H9 (cell line): ENCODE data around the gene FHIT. TPM values are rescaled to one million over a fixed set of nuclear protein-coding genes. Genes with fewer than 3 reads are reported as not detected.

Source experiments
- DNase-seq: peaks from one replicate; pipeline ENCODE4 v3.0.0-alpha.2; 2017
- H2AFZ ChIP-seq: one replicate; pipeline ENCODE4 v1.6.1; 2013; ENCODE audit warnings: mild to moderate bottlenecking, low read length, control low read depth, moderate library complexity
- H2AK5ac ChIP-seq: 2 replicates; pipeline ENCODE4 v1.6.1; 2013; ENCODE audit warnings: low read length, control low read depth, mixed read lengths; ENCODE audit not compliant: insufficient read length
- H2BK120ac ChIP-seq: one replicate; pipeline ENCODE4 v1.6.1; 2013; ENCODE audit warnings: low read depth, mild to moderate bottlenecking, low read length, control low read depth, inconsistent platforms; ENCODE audit not compliant: poor library complexity, severe bottlenecking
- H2BK12ac ChIP-seq: 2 replicates; pipeline ENCODE4 v1.6.1; 2013; ENCODE audit warnings: low read length, control low read depth, mixed read lengths, low read depth; ENCODE audit not compliant: insufficient read length
- H2BK15ac ChIP-seq: 2 replicates; pipeline ENCODE4 v1.6.1; 2013; ENCODE audit warnings: low read depth, low read length, control low read depth
- H2BK20ac ChIP-seq: one replicate; pipeline ENCODE4 v1.6.1; 2013; ENCODE audit warnings: low read depth, mild to moderate bottlenecking, low read length, control low read depth, inconsistent platforms; ENCODE audit not compliant: poor library complexity, severe bottlenecking
- H2BK5ac ChIP-seq: 2 replicates; pipeline ENCODE4 v1.6.1; 2013; ENCODE audit warnings: low read length, control low read depth, mixed read lengths; ENCODE audit not compliant: insufficient read length
- H3K14ac ChIP-seq: 2 replicates; pipeline ENCODE4 v1.6.1; 2013; ENCODE audit warnings: low read length, control low read depth; ENCODE audit not compliant: insufficient read depth
- H3K18ac ChIP-seq: 2 replicates; pipeline ENCODE4 v1.6.1; 2013; ENCODE audit warnings: low read depth, mild to moderate bottlenecking, mixed read lengths, low read length, control low read depth; ENCODE audit not compliant: insufficient read length
- H3K23ac ChIP-seq: 2 replicates; pipeline ENCODE4 v1.6.1; 2013; ENCODE audit warnings: low read length, control low read depth, mixed read lengths, low read depth; ENCODE audit not compliant: insufficient read length
- H3K23me2 ChIP-seq: 2 replicates; pipeline ENCODE4 v1.6.1; 2013; ENCODE audit warnings: low read depth, mild to moderate bottlenecking, mixed read lengths, low read length, control low read depth; ENCODE audit not compliant: insufficient read length, poor library complexity, severe bottlenecking
- H3K27ac ChIP-seq: 2 replicates; pipeline ENCODE4 v1.5.1; 2013; ENCODE audit warnings: low read length, control low read depth, mixed read lengths, low read depth; ENCODE audit not compliant: insufficient read length
- H3K27me3 ChIP-seq: 2 replicates; pipeline ENCODE4 v1.6.1; 2013; ENCODE audit warnings: low read length, control low read depth, inconsistent platforms; ENCODE audit not compliant: insufficient read depth
- H3K4ac ChIP-seq: 2 replicates; pipeline ENCODE4 v1.6.1; 2013; ENCODE audit warnings: low read depth, mild to moderate bottlenecking, control low read depth, inconsistent platforms, low read length, moderate library complexity
- H3K4me1 ChIP-seq: 2 replicates; pipeline ENCODE4 v1.6.1; 2013; ENCODE audit warnings: low read length, control low read depth, inconsistent platforms; ENCODE audit not compliant: insufficient read depth
- H3K4me2 ChIP-seq: 2 replicates; pipeline ENCODE4 v1.6.1; 2013; ENCODE audit warnings: low read length, control low read depth, mixed read lengths; ENCODE audit not compliant: insufficient read length, insufficient read depth
- H3K56ac ChIP-seq: 2 replicates; pipeline ENCODE4 v1.6.1; 2013; ENCODE audit warnings: low read depth, mild to moderate bottlenecking, mixed read lengths, low read length, control low read depth; ENCODE audit not compliant: insufficient read length
- H3K79me1 ChIP-seq: 2 replicates; pipeline ENCODE4 v1.6.1; 2013; ENCODE audit warnings: low read depth, mild to moderate bottlenecking, moderate library complexity, low read length, control low read depth, inconsistent platforms; ENCODE audit not compliant: insufficient read depth, poor library complexity, severe bottlenecking
- H3K79me2 ChIP-seq: 2 replicates; pipeline ENCODE4 v1.6.1; 2013; ENCODE audit warnings: low read length, control low read depth, inconsistent platforms; ENCODE audit not compliant: insufficient read depth
- H3K9ac ChIP-seq: 2 replicates; pipeline ENCODE4 v1.6.1; 2013; ENCODE audit warnings: low read length, control low read depth, mixed read lengths; ENCODE audit not compliant: insufficient read length; ENCODE audit errors: extremely low read depth
- H3K9me3 ChIP-seq: one replicate; pipeline ENCODE4 v1.6.1; 2013; ENCODE audit warnings: low read depth, low read length, inconsistent platforms; ENCODE audit not compliant: control insufficient read depth
- H3T11ph ChIP-seq: one replicate; pipeline ENCODE4 v1.6.1; 2013; ENCODE audit warnings: mild to moderate bottlenecking, low read length, control low read depth, inconsistent platforms
- H4K20me1 ChIP-seq: one replicate; pipeline ENCODE4 v1.6.1; 2013; ENCODE audit not compliant: control insufficient read depth, insufficient read length, insufficient read depth
- H4K5ac ChIP-seq: 2 replicates; pipeline ENCODE4 v1.6.1; 2013; ENCODE audit warnings: low read depth, mild to moderate bottlenecking, mixed read lengths, low read length, control low read depth; ENCODE audit not compliant: insufficient read length
- H4K8ac ChIP-seq: replicated peaks from 2 replicates; pipeline ENCODE4 v1.6.1; 2013; ENCODE audit warnings: low read length, control low read depth, mixed read lengths, low read depth; ENCODE audit not compliant: insufficient read length
- H4K91ac ChIP-seq: 2 replicates; pipeline ENCODE4 v1.6.1; 2013; ENCODE audit warnings: low read depth, mild to moderate bottlenecking, moderate library complexity, mixed read lengths, low read length, control low read depth; ENCODE audit not compliant: insufficient read length
- H3K27ac Mint-ChIP-seq, 3 experiments: 2 replicates in 2 of 3; 3 replicates in 1 of 3; pipeline ENCODE4 v1.8.0; 2020 to 2021; ENCODE audit warnings: mixed read lengths in 3 of 3, mild to moderate bottlenecking in 1 of 3, moderate library complexity in 1 of 3
- H3K27me3 Mint-ChIP-seq: 2 replicates; pipeline ENCODE4 v1.8.0; 2021; ENCODE audit warnings: low read depth, mild to moderate bottlenecking, moderate library complexity, mixed read lengths
- H3K36me3 Mint-ChIP-seq, 3 experiments: 2 replicates in 2 of 3; 3 replicates in 1 of 3; pipeline ENCODE4 v1.8.0; 2020 to 2021; ENCODE audit warnings: low read depth in 3 of 3, mixed read lengths in 3 of 3; ENCODE audit not compliant: insufficient read depth in 1 of 3
- H3K4me1 Mint-ChIP-seq, 2 experiments: 2 replicates each; pipeline ENCODE4 v1.8.0; 2020; ENCODE audit warnings: mixed read lengths in 2 of 2
- H3K4me3 Mint-ChIP-seq, 2 experiments: 2 replicates in 1 of 2; 3 replicates in 1 of 2; pipeline ENCODE4 v1.8.0; 2020 to 2021; ENCODE audit warnings: mild to moderate bottlenecking in 2 of 2, mixed read lengths in 2 of 2, moderate library complexity in 1 of 2
- H3K9me3 Mint-ChIP-seq, 2 experiments: 2 replicates in 1 of 2; 3 replicates in 1 of 2; pipeline ENCODE4 v1.8.0; 2020; ENCODE audit warnings: mild to moderate bottlenecking in 2 of 2, mixed read lengths in 2 of 2, moderate library complexity in 1 of 2
- CTCF ChIP-seq: fragments of 200-600 bp; sonication (generic); conservative IDR thresholded peaks from 3 replicates; pipeline ENCODE4 v1.8.0; 2021; ENCODE audit warnings: antibody characterized with exemption, mild to moderate bottlenecking
- WGBS: extraction: QIAGEN DNeasy Blood & Tissue Kit; methylation state at CpG from one replicate; pipeline ENCODE4 v1.1.7; 2013; ENCODE audit warnings: missing lambda C conversion rate, low lambda C conversion rate, mixed read lengths; ENCODE audit not compliant: insufficient read length; ENCODE audit errors: extremely low coverage; 5-methylcytosine and 5-hydroxymethylcytosine counted together
- total RNA-seq: library from RNA; stranded (reverse); gene quantifications from 2 replicates; pipeline ENCODE4 v1.2.1, GENCODE V29; 2021

FHIT gene
- total RNA-seq, 1 experiment from 2014 or later: 3.0 TPM

- no peak overlapping the region for H2BK15ac ChIP-seq
- H3K36me3 Mint-ChIP-seq: no peaks in the 10 kb centered on the region
- DNase-seq: no peak
- no peak overlapping the region for H3K27ac Mint-ChIP-seq
- no peak overlapping the region for H4K8ac ChIP-seq
- H3T11ph ChIP-seq: no peak overlapping the region
- no peak overlapping the region for H3K4me2 ChIP-seq
- H4K5ac ChIP-seq: no peak overlapping the region
- no peaks in the 10 kb centered on the region for H3K27me3 Mint-ChIP-seq
- no peak overlapping the region for H2BK20ac ChIP-seq
- no peaks in the 10 kb centered on the region for H3K9me3 ChIP-seq
- H3K4ac ChIP-seq: no peak overlapping the region
- peaks cover 9 to 16% of the 10 kb centered on the region in 2 experiments for H3K4me1 Mint-ChIP-seq
- TF ChIP-seq CTCF: no peak
- no peak overlapping the region for H2BK12ac ChIP-seq
- no peak overlapping the region for H3K4me3 Mint-ChIP-seq
- H3K56ac ChIP-seq: no peak overlapping the region
- no CpG with 5 or more reads among the region's 1 CpG for WGBS
- no peak overlapping the region for H3K23ac ChIP-seq
- no peak overlapping the region for H3K14ac ChIP-seq
- H3K23me2 ChIP-seq: no peaks in the 10 kb centered on the region
- H3K79me2 ChIP-seq: no peaks in the 10 kb centered on the region
- no peak overlapping the region for H2AFZ ChIP-seq
- H3K4me1 ChIP-seq: no peaks in the 10 kb centered on the region; the same call in 1 of the 2 replicates
- no peaks in the 10 kb centered on the region; a peak in 1 of 5 replicates for H3K9me3 Mint-ChIP-seq
- H2BK5ac ChIP-seq: no peak overlapping the region
- H2AK5ac ChIP-seq: no peak overlapping the region
- H3K79me1 ChIP-seq: no peaks in the 10 kb centered on the region
- H3K18ac ChIP-seq: no peak overlapping the region
- H3K9ac ChIP-seq: no peak overlapping the region
- H3K27me3 ChIP-seq: no peaks in the 10 kb centered on the region
- H4K91ac ChIP-seq: no peak overlapping the region
- no peaks in the 10 kb centered on the region for H4K20me1 ChIP-seq
- H2BK120ac ChIP-seq: no peak overlapping the region
- no peak overlapping the region for H3K27ac ChIP-seq
These were observed 407.0 kb downstream of the FHIT start for GRCh38 chr3:60844256-60844655.
